Subcutaneous adipose tissue (tissue), 4 donors: ENCODE data around the gene CFAP54. TPM values are rescaled to one million over a fixed set of nuclear protein-coding genes. Genes with fewer than 3 reads are reported as not detected.

Source experiments
- total RNA-seq, 4 donors: library from RNA; depleted of rRNA; stranded (reverse); fragments of >200 nt; gene quantifications; one replicate each; pipeline ENCODE4 v1.1.0, GENCODE V29; 2016
- TF ChIP-seq, protein P1 (sequence below): fragments of 450-650 bp; IDR thresholded peaks from one replicate; pipeline ENCODE4 v1.5.1; 2016; ENCODE audit warnings: low read depth, mild to moderate bottlenecking, control low read depth, antibody characterized with exemption, moderate library complexity

The CFAP54 gene
- total RNA-seq, 4 donors from 2014 or later = 0.33 to 1.7 (median 0.89) TPM

DNA sequence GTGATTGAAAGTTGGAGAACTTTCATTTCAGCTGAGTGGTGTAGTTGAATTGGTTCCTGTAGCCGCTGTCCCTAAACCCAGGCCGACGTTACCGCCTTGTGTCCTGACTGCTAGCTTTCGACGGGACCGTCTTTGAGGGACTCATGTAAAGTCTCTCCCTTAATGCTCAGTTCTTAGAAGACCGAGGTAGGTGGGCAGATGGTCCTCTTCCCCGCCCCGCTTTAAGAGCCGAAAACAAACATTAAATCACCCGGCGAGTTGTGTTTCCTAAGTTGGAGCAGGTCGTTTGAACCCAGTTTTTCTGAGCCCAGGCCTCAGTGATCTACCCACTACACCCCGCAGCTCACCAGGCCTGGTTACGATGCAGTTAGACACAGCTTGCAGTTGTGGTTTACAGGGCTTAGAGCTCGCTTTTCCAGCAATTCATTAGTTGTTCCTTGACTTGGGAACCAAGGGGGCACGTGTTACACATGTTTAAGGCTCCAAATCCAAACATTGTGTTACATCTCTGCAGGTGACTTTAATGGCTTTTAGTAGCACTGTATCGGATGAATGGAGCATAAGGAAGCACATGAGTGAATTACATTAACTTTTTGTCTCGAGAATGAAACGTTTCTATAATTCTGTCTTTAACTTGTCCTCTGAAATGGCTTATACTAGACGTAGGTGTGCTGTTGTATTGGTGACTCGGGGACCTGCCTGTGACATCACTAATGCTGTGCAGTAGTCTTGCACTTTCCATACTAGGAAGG is 418.5 kb downstream of the CFAP54 start:
- TF ChIP-seq, protein P1, sequence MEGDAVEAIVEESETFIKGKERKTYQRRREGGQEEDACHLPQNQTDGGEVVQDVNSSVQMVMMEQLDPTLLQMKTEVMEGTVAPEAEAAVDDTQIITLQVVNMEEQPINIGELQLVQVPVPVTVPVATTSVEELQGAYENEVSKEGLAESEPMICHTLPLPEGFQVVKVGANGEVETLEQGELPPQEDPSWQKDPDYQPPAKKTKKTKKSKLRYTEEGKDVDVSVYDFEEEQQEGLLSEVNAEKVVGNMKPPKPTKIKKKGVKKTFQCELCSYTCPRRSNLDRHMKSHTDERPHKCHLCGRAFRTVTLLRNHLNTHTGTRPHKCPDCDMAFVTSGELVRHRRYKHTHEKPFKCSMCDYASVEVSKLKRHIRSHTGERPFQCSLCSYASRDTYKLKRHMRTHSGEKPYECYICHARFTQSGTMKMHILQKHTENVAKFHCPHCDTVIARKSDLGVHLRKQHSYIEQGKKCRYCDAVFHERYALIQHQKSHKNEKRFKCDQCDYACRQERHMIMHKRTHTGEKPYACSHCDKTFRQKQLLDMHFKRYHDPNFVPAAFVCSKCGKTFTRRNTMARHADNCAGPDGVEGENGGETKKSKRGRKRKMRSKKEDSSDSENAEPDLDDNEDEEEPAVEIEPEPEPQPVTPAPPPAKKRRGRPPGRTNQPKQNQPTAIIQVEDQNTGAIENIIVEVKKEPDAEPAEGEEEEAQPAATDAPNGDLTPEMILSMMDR = no peak

DNA sequence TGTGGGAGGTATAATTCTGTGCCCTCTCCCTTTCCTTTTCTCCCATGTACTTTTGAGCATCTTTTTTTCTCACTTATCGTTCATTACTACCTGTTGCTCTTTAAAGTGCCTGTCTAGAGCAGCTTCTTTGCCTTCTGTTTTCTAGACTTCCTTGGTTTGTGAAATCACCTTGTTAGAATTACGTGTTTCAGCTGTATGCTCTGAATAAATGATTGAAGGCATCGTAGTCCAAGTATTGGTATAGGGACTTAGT is 419.0 kb downstream of the CFAP54 start:
- TF ChIP-seq, protein P1 = no peak

DNA sequence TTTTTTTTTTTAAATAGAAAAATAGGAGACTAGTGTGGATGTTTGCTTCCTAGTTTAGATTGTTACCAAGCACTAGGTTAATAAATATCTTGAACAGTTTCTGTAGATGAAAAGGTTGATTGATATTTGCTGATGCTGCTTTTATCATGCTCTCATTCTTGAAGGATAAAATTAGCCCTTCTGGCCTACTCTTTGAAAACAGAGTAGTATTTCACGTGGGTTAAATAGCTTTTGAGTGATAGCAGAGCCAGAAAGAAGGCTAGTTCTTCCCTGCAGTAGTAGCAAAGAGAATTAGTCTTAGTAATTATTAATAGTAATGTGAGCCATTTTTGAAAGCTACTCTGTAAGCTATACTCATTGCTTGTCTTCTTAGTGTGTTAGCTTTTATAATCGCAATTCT is 422.9 kb downstream of the CFAP54 start:
- TF ChIP-seq, protein P1 = no peak

DNA sequence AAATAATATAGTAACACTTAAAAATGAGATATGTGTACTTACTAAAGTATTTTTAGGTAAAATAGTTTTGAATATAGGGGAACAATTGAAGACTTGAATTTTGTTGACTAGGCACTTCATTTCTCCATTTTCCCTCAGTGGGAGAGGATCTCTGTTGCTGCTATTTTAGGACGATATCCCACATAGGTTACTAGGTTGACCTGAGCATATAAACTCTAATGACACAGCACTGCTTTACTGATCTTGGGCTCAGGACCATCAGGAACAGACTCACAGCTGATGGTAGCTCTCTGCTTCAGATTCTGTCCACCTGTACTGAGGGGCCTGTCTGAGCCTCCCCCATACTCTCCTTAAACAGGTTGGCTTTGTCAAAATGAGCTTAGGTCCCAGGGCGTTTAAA is 423.6 kb downstream of the CFAP54 start:
- TF ChIP-seq, protein P1 = no peak

DNA sequence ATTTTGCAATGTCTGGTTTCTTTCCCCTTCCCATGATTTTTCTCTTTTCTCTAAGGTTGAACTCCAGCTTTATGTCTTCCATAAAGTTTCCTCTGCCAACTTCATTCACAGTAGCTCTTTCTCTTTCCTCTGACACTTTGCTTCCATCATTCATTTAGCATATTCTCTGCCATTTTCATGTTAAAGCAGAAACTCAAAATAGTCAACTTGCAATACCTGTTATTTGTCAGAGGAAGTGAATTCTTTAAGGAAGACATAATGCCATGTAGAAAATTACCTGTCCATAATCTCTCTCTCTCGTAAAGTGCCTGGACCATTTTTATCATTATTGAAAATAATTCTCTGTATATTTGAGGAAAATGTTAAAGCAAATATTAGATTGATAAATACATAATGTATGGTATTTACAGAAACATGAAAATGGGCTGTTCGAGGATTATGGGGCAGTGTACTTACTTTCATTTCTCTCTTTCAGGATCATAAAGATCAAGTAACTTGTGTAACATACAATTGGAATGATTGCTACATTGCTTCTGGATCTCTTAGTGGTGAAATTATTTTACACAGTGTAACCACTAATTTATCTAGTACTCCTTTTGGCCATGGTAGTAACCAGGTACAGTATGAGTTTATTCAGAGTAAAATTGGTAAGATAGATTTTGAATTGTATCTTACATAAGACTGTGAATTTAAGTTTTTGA is 430.3 kb downstream of the CFAP54 start:
- TF ChIP-seq, protein P1 = no peak

Other genes starting within 250 kb of the CFAP54 start
- gene CDK17, start 89.1 kb upstream of the CFAP54 start, total RNA-seq = 10 to 100 TPM; 54.7 to 83.5 (median 63.2) TPM